IPS-18a (cell line): Measurements from ENCODE around the gene TMUB1.

Source experiments
- H3K27ac ChIP-seq: one replicate; pipeline ENCODE4 v1.5.1; 2013; ENCODE audit warnings: low read length
- H3K27me3 ChIP-seq: one replicate; pipeline ENCODE4 v1.6.1; 2013; ENCODE audit warnings: mild to moderate bottlenecking, low read length; ENCODE audit not compliant: control insufficient read depth, insufficient read depth
- H3K36me3 ChIP-seq: one replicate; pipeline ENCODE4 v1.6.1; 2013; ENCODE audit warnings: low read depth, low read length; ENCODE audit not compliant: control insufficient read depth
- H3K4me1 ChIP-seq: one replicate; pipeline ENCODE4 v1.6.1; 2013; ENCODE audit warnings: low read depth, low read length; ENCODE audit not compliant: control insufficient read depth
- H3K4me3 ChIP-seq: one replicate; pipeline ENCODE4 v1.5.1; 2013; ENCODE audit warnings: low read length
- H3K9ac ChIP-seq: one replicate; pipeline ENCODE4 v1.6.1; 2013; ENCODE audit warnings: mild to moderate bottlenecking, low read length, moderate library complexity
- H3K9me3 ChIP-seq: one replicate; pipeline ENCODE4 v1.6.1; 2013; ENCODE audit warnings: low read depth, low read length; ENCODE audit not compliant: control insufficient read depth

TMUB1 gene

GRCh38 chr7:151068069-151068773, 15.1 kb downstream of the TMUB1 start:
- Histone ChIP-seq H3K9ac (no peak overlapping the region), H3K27me3 (no peaks in the 10 kb centered on the region), H3K4me3 (no peak overlapping the region), H3K9me3 (no peaks in the 10 kb centered on the region), H3K36me3 (peaks cover 48% of the 10 kb centered on the region), H3K27ac (no peak overlapping the region), H3K4me1 (no peaks in the 10 kb centered on the region)

DNA sequence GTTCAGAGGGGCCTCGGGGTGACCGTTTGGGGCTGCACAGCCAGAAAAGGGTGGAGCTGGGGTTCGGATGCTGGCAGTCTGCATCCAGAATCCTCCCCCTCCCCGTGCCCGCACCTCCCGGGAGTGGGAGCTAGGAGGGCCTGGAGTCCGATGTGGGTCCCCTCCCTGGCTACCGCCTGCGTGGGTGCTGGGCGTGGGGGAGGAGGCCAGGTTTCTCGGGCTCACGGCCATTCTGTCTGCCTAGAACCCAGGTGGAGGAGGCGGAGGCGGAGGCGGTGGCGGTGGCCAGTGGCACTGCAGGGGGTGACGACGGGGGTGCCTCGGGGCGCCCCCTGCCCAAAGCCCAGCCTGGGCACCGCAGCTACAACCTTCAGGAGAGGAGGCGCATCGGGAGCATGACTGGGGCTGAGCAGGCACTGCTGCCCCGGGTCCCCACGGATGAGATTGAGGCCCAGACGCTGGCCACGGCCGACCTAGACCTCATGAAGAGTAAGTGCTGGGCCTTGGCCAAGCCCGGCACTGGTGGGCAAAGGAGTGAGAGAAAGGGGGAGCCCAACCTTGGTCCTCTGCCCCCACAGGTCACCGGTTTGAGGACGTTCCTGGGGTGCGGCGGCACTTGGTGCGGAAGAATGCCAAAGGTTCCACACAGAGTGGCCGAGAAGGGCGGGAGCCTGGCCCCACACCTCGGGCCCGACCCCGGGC, 16.9 kb downstream of the TMUB1 start:
- peaks cover 41% of the 10 kb centered on the region for H3K36me3 ChIP-seq
- H3K4me3 ChIP-seq, result no peak overlapping the region
- H3K4me1 ChIP-seq, result peaks cover 7% of the 10 kb centered on the region
- H3K27ac ChIP-seq, result no peak overlapping the region
- H3K9me3 ChIP-seq, result no peaks in the 10 kb centered on the region
- no peak overlapping the region for H3K9ac ChIP-seq
- H3K27me3 ChIP-seq, result peaks cover 2% of the 10 kb centered on the region

GRCh38 chr7:151065516-151065915, 17.8 kb downstream of the TMUB1 start:
- H3K9ac ChIP-seq, result no peak overlapping the region
- no peaks in the 10 kb centered on the region for H3K9me3 ChIP-seq
- peaks cover 11% of the 10 kb centered on the region for H3K27me3 ChIP-seq
- H3K27ac ChIP-seq, result no peak overlapping the region
- peaks cover 15% of the 10 kb centered on the region for H3K4me1 ChIP-seq
- H3K4me3 ChIP-seq, result no peak overlapping the region
- peaks cover 33% of the 10 kb centered on the region for H3K36me3 ChIP-seq

DNA sequence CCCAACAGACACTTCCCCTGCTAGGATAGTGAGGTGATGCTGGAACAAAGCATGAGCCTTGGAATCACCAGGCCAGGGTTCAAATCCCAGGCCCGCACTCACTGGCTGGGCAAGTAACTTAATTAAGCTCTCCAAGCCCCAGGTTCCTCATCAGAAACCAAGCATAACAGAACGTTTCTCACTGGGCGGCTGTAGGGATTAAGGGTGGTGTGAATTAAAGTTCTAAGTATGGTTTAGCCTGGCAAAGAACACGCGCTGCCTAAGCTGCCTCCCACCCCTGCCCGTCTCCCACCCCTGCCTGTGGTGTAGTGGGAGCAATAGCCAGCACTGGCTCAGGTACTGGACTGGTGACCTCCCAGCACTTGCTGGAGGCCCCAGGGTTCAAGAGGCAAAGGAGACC, 18.3 kb downstream of the TMUB1 start:
- peaks cover 29% of the 10 kb centered on the region for H3K36me3 ChIP-seq
- H3K9me3 ChIP-seq, result no peaks in the 10 kb centered on the region
- no peak overlapping the region for H3K27ac ChIP-seq
- peaks cover 15% of the 10 kb centered on the region for H3K4me1 ChIP-seq
- no peak overlapping the region for H3K9ac ChIP-seq
- peaks cover 14% of the 10 kb centered on the region for H3K27me3 ChIP-seq
- H3K4me3 ChIP-seq, result no peak overlapping the region

GRCh38 chr7:151064454-151064853, 18.8 kb downstream of the TMUB1 start:
- Histone ChIP-seq H3K9me3 (no peaks in the 10 kb centered on the region), H3K27me3 (peaks cover 14% of the 10 kb centered on the region), H3K27ac (no peak overlapping the region), H3K9ac (no peak overlapping the region), H3K4me3 (no peak overlapping the region), H3K36me3 (peaks cover 24% of the 10 kb centered on the region), H3K4me1 (peaks cover 15% of the 10 kb centered on the region)

- H3K27ac ChIP-seq, result no peak overlapping the region
- H3K9ac ChIP-seq, result no peak overlapping the region
- H3K4me3 ChIP-seq, result peak overlapping the region; percentile 51
These were observed 20.1 kb downstream of the TMUB1 start for GRCh38 chr7:151063212-151063561.

GRCh38 chr7:151062399-151063211, 20.7 kb downstream of the TMUB1 start:
- Histone ChIP-seq H3K27me3 (peaks cover 21% of the 10 kb centered on the region), H3K36me3 (peaks cover 14% of the 10 kb centered on the region), H3K4me1 (peaks cover 25% of the 10 kb centered on the region), H3K9ac (peak overlapping the region; percentile 19), H3K4me3 (peak overlapping the region; percentile 52), H3K27ac (no peak overlapping the region), H3K9me3 (no peaks in the 10 kb centered on the region)

More at GRCh38 chr7:151063212-151063561, 20.1 kb downstream of the TMUB1 start:
- peaks cover 21% of the 10 kb centered on the region for H3K27me3 ChIP-seq
- H3K9me3 ChIP-seq, result no peaks in the 10 kb centered on the region
- peaks cover 19% of the 10 kb centered on the region for H3K36me3 ChIP-seq
- H3K4me1 ChIP-seq, result peaks cover 25% of the 10 kb centered on the region

DNA sequence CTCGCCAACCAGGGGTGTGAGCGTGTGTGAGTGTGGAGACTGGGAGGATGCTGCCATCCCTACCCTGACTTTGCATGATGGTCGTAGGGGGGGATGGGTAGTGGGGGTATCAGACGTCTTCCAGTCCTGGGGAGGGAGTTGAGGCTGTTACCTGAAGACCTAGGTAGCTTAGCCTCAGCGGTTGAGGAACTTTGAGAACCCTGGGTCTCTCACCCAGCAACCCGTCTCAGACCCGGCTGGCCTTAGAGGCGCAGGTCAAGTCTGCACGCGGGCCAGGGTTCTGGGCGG, 21.2 kb downstream of the TMUB1 start:
- H3K27ac ChIP-seq, result no peak overlapping the region
- H3K9me3 ChIP-seq, result no peaks in the 10 kb centered on the region
- peaks cover 25% of the 10 kb centered on the region for H3K27me3 ChIP-seq
- H3K4me1 ChIP-seq, result peaks cover 28% of the 10 kb centered on the region
- peak overlapping the region; percentile 37 for H3K4me3 ChIP-seq
- peaks cover 10% of the 10 kb centered on the region for H3K36me3 ChIP-seq
- no peak overlapping the region for H3K9ac ChIP-seq

DNA sequence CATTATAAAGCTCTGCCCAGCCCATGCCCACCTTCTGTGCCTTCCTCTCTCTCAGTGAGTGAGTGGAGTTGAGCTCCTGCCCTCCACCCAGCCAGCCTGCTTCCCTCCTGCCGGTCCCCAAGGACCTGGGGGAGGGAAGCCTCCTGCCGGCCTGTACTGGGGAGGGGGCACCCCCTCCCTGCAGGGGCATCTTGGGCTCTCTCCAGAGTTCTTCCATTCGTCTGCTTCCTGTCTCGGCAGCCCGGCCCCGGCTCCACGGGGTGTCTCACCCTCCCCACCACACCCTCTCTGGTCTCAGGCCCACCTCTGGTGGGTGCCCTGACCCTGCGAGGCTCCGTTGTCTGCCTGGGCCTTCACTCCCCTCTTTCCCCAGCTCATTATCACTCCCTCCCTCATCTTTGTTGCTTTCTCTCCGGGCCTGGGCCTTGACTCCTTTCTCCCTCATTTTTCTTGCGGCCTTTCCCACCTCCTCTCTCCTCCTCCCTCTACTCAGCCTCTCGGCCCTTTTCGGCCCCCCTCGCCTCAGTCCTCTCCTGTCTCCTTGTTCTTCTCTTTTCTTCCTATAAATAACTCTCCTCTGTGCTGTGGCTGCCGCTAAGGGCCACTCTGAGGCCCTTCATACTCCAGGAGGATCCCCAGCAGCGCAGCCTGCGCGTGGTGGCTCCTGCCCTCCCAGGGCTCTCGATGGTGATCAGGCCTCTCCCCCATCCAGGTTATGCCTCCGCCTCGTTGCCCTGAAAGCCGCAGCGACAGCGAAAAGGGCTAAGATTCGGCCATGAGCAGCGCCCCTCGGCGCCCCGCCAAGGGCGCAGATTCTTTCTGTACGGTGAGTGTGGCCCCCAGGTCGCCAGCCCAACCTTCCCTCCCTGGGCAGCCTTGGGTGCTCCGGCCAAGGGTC, 21.8 kb downstream of the TMUB1 start:
- Histone ChIP-seq H3K4me3 (peak overlapping the region; percentile 78), H3K9ac (no peak overlapping the region), H3K27ac (no peak overlapping the region), H3K4me1 (peaks cover 31% of the 10 kb centered on the region), H3K36me3 (peaks cover 10% of the 10 kb centered on the region), H3K9me3 (no peaks in the 10 kb centered on the region), H3K27me3 (peaks cover 31% of the 10 kb centered on the region)

GRCh38 chr7:151060416-151061212, 22.7 kb downstream of the TMUB1 start:
- H3K27ac ChIP-seq, result no peak overlapping the region
- H3K4me1 ChIP-seq, result peaks cover 31% of the 10 kb centered on the region
- no peaks in the 10 kb centered on the region for H3K9me3 ChIP-seq
- peak overlapping the region; percentile 36 for H3K9ac ChIP-seq
- H3K27me3 ChIP-seq, result peaks cover 39% of the 10 kb centered on the region
- H3K4me3 ChIP-seq, result peak overlapping the region; percentile 78
- H3K36me3 ChIP-seq, result peaks cover 10% of the 10 kb centered on the region
